ENCODE measurements around the gene PPM1J.
A peak's percentile ranks its signal among the peaks of the same experiment; 100 is the strongest.

Gene PPM1J

DNA sequence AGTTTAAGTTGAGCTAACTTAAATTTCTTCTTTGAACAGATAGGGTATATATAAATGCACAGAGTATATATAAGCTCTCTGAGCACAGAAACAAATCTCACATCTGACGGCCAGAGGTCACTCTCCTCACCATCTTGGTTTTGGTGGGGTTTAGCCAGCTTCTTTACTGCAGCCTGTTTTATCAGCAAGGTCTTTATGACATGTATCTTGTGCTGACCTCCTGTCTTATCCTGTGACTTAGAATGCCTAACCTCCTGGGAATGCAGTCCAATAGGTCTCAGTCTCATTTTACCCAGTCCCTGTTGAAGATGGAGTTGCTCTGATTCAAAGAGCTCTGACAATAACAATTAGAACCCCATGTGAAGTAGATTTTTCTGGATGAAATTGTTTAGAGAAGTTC is 42.3 kb downstream of the PPM1J start:
- no peak overlapping the region for H2AFZ ChIP-seq (ENCODE audit: low read length)
- TF ChIP-seq, protein P1, sequence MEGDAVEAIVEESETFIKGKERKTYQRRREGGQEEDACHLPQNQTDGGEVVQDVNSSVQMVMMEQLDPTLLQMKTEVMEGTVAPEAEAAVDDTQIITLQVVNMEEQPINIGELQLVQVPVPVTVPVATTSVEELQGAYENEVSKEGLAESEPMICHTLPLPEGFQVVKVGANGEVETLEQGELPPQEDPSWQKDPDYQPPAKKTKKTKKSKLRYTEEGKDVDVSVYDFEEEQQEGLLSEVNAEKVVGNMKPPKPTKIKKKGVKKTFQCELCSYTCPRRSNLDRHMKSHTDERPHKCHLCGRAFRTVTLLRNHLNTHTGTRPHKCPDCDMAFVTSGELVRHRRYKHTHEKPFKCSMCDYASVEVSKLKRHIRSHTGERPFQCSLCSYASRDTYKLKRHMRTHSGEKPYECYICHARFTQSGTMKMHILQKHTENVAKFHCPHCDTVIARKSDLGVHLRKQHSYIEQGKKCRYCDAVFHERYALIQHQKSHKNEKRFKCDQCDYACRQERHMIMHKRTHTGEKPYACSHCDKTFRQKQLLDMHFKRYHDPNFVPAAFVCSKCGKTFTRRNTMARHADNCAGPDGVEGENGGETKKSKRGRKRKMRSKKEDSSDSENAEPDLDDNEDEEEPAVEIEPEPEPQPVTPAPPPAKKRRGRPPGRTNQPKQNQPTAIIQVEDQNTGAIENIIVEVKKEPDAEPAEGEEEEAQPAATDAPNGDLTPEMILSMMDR (IDR thresholded peaks at IDR 0.05; ENCODE audit: low read length), result peak; percentile 33
- TF ChIP-seq EZH2 (IDR thresholded peaks at IDR 0.05; ENCODE audit: borderline replicate concordance, low read length), result no peak
- H3K4me2 ChIP-seq (ENCODE audit: low read length), result no peak overlapping the region
- H3K9me2 ChIP-seq (ENCODE audit: low read depth, low read length), result no peaks in the 10 kb centered on the region
- no peaks in the 10 kb centered on the region; the same call in 1 of the 2 replicates for H3F3A ChIP-seq (ENCODE audit: insufficient read depth, low read length)
- H4K20me1 ChIP-seq (ENCODE audit: insufficient read depth, low read length), result no peaks in the 10 kb centered on the region
- no peaks in the 10 kb centered on the region for H3K79me2 ChIP-seq (ENCODE audit: insufficient read depth, low read length)
- no peak overlapping the region for H3K4me3 ChIP-seq (ENCODE audit: low read depth, low read length, poor library complexity, severe bottlenecking)
- peaks cover 40% of the 10 kb centered on the region for H3K4me1 ChIP-seq (ENCODE audit: insufficient read depth, low read length, severe bottlenecking)
- no peaks in the 10 kb centered on the region for H3K9me3 ChIP-seq (ENCODE audit: low read length)
- peaks cover 46% of the 10 kb centered on the region for H3K36me3 ChIP-seq (ENCODE audit: insufficient read depth, low read length)
- no peaks in the 10 kb centered on the region for H3K27me3 ChIP-seq (ENCODE audit: insufficient read depth, low read length)
- H3K27ac ChIP-seq (ENCODE audit: low read depth, low read length, poor library complexity, severe bottlenecking), result peak overlapping the region; percentile 30
- no peak overlapping the region for H3K9ac ChIP-seq (ENCODE audit: low read length)

DNA sequence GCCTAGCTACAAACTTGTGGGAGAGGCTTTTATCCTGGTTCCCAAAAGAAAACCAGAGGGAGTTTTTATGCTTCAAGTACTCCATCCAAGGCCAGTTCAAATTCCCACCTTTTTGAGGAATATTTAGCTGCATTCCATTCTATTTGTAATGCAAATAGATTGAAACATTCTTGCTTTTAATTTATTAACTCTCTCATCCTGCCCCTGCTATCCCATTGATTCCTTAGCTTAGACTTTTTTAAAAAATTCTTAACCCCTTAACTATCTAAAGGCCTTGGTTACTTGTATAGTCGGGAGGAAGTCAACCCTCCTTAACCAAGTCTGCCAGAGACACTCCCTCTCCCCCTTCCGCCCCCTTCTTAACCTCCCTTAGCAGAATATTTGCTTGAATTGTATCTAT is 43.1 kb downstream of the PPM1J start:
- Histone ChIP-seq H3K4me1 (ENCODE audit: insufficient read depth, low read length, severe bottlenecking) (peaks cover 33% of the 10 kb centered on the region), H3F3A (ENCODE audit: insufficient read depth, low read length) (no peaks in the 10 kb centered on the region; the same call in 1 of the 2 replicates), H3K79me2 (ENCODE audit: insufficient read depth, low read length) (no peaks in the 10 kb centered on the region), H3K9me2 (ENCODE audit: low read depth, low read length) (no peaks in the 10 kb centered on the region), H3K36me3 (ENCODE audit: insufficient read depth, low read length) (peaks cover 54% of the 10 kb centered on the region), H3K27me3 (ENCODE audit: insufficient read depth, low read length) (no peaks in the 10 kb centered on the region), H3K4me2 (ENCODE audit: low read length) (no peak overlapping the region), H3K4me3 (ENCODE audit: low read depth, low read length, poor library complexity, severe bottlenecking) (no peak overlapping the region), H4K20me1 (ENCODE audit: insufficient read depth, low read length) (no peaks in the 10 kb centered on the region), H3K9me3 (ENCODE audit: low read length) (no peaks in the 10 kb centered on the region), H2AFZ (ENCODE audit: low read length) (no peak overlapping the region), H3K27ac (ENCODE audit: low read depth, low read length, poor library complexity, severe bottlenecking) (no peak overlapping the region), H3K9ac (ENCODE audit: low read length) (no peak overlapping the region)
- TF ChIP-seq, protein P1 (IDR thresholded peaks at IDR 0.05; ENCODE audit: low read length), result no peak
- TF ChIP-seq EZH2 (IDR thresholded peaks at IDR 0.05; ENCODE audit: borderline replicate concordance, low read length), result no peak

DNA sequence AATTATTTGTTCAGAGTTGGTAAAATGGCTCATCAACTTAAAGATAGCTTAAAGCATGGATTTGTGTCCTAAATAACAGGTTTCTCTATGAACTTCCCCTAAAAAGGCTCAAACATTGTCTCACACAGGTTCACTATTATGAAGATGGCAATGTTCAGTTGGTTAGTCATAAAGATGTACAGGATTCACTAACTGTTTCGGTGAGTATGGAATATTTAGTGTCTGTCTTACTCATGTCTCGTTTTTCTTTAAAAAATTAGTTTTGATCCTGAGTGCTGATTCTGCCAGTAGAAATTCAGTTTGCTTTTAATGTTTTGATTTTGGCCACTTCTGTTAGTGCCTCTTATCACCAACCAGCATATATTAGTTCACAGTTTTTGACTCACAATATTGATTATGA is 48.2 kb downstream of the PPM1J start:
- Histone ChIP-seq H3K27me3 (ENCODE audit: insufficient read depth, low read length) (no peaks in the 10 kb centered on the region), H3K4me1 (ENCODE audit: insufficient read depth, low read length, severe bottlenecking) (no peaks in the 10 kb centered on the region), H3K4me2 (ENCODE audit: low read length) (no peak overlapping the region), H3K9ac (ENCODE audit: low read length) (no peak overlapping the region), H4K20me1 (ENCODE audit: insufficient read depth, low read length) (no peaks in the 10 kb centered on the region), H3K9me2 (ENCODE audit: low read depth, low read length) (no peaks in the 10 kb centered on the region), H3F3A (ENCODE audit: insufficient read depth, low read length) (no peaks in the 10 kb centered on the region; the same call in 1 of the 2 replicates), H3K79me2 (ENCODE audit: insufficient read depth, low read length) (no peaks in the 10 kb centered on the region), H3K4me3 (ENCODE audit: low read depth, low read length, poor library complexity, severe bottlenecking) (no peak overlapping the region), H3K27ac (ENCODE audit: low read depth, low read length, poor library complexity, severe bottlenecking) (no peak overlapping the region), H3K36me3 (ENCODE audit: insufficient read depth, low read length) (peaks cover 98% of the 10 kb centered on the region), H3K9me3 (ENCODE audit: low read length) (no peaks in the 10 kb centered on the region), H2AFZ (ENCODE audit: low read length) (no peak overlapping the region)
- no peak for TF ChIP-seq EZH2 (IDR thresholded peaks at IDR 0.05; ENCODE audit: borderline replicate concordance, low read length)
- TF ChIP-seq, protein P1 (IDR thresholded peaks at IDR 0.05; ENCODE audit: low read length), result no peak
